NCI-H524 treated with DMSO at 0.1 percent for 48 hours (cell line): ENCODE results near the gene DIP2C.
"Not testable (repeated sequence)": the region's sequence is repeated elsewhere in the genome, so short reads cannot be mapped to it uniquely, and the experiment has no call there.

Source experiments
- DNase-seq: peaks from one replicate; lab custom pipeline; 2025; lab: John Stamatoyannopoulos, UW

DIP2C gene

GRCh38 chr10:640673-641045, 48.8 kb downstream of the DIP2C start:
- no peak for DNase-seq

- no peak for DNase-seq
These were observed 49.5 kb downstream of the DIP2C start for GRCh38 chr10:639751-640672.

- no peak for DNase-seq
These were observed 50.3 kb downstream of the DIP2C start for GRCh38 chr10:639001-639750.

- DNase-seq = no peak
These were observed 51.7 kb downstream of the DIP2C start for GRCh38 chr10:637771-638195.

- DNase-seq = no peak
These were observed 52.2 kb downstream of the DIP2C start for GRCh38 chr10:637221-637620.

- no peak for DNase-seq
These were observed 52.7 kb downstream of the DIP2C start for GRCh38 chr10:636769-637168.

- DNase-seq = no peak
These were observed 53.3 kb downstream of the DIP2C start for GRCh38 chr10:636016-636730.

GRCh38 chr10:635088-635861, 54.2 kb downstream of the DIP2C start:
- DNase-seq = no peak

GRCh38 chr10:634256-634655, 55.2 kb downstream of the DIP2C start:
- no peak for DNase-seq

- no peak for DNase-seq
These were observed 55.9 kb downstream of the DIP2C start for GRCh38 chr10:633279-634245.

- not testable (repeated sequence) for DNase-seq
These were observed 56.7 kb downstream of the DIP2C start for GRCh38 chr10:632807-633177.

- not testable (repeated sequence) for DNase-seq
These were observed 57.2 kb downstream of the DIP2C start for GRCh38 chr10:632155-632806.

GRCh38 chr10:631266-631665, 58.2 kb downstream of the DIP2C start:
- DNase-seq = no peak

- no peak for DNase-seq
These were observed 58.8 kb downstream of the DIP2C start for GRCh38 chr10:630581-631073.

- no peak for DNase-seq
These were observed 60.1 kb downstream of the DIP2C start for GRCh38 chr10:629186-629998.

GRCh38 chr10:628386-629045, 61.0 kb downstream of the DIP2C start:
- no peak for DNase-seq

GRCh38 chr10:627032-627992, 62.2 kb downstream of the DIP2C start:
- no peak for DNase-seq
